ENCODE data around the gene ABHD1. TPM values are rescaled to one million over a fixed set of nuclear protein-coding genes. Genes with fewer than 3 reads are reported as not detected.

Gene ABHD1
- polyA plus RNA-seq, 3 donors, result 1.3 to 2.5 (median 1.4) TPM

DNA sequence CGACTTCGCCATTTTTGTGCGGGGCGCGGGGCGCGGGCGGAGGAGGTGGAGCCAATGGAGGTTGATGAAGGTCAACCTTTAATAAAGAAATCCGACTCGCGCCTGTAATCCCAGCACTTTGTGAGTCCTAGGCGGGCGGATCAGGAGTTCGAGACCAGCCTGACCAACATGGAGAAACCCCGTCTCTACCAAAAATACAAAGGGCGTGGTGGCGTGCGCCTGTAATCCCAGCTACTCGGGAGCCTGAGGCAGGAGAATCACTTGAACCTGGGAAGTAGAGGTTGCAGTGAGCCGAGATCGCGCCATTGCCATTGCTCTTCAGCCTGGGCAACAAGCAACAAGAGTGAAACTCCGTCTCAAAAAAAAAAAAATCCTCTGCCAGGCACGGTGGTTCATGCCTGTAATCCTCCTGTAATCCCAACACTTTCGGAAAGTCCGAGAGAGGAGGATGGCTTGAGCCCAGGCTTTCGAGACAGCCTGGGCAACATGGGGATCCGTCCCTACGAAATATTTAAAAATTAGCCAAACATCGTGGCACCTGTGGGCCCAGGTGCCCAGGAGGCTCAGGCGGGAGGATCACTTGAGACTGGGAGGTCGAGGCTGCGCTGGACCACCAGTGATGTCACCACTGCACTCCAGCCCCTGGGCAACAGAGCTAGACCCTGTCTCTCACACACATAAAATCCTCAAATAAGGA, 11.3 kb downstream of the ABHD1 start:
- DNase-seq, result no peak

DNA sequence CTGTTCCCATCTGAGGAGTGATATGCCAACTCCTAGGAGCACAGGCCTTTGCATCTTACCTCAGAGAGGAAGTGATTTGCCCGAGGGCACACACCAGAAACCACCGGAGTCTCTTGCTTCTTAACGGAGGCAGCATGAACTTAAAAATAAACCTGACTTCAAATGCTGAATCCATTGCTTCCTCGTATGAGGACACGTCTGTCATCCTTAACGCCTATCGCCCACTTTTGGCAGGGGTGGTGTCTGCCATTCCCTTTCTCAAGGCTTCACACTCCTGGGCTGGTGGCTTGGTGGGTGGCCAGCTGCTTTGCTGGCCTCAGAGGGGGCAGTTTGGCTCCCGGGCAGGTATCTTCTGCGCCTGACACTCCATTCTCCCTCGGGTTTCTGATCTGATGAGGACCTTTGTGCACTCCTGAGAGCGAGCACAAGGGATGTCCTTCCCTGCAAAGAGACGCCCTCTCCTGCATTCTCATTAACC, 11.9 kb downstream of the ABHD1 start:
- DNase-seq, result no peak

DNA sequence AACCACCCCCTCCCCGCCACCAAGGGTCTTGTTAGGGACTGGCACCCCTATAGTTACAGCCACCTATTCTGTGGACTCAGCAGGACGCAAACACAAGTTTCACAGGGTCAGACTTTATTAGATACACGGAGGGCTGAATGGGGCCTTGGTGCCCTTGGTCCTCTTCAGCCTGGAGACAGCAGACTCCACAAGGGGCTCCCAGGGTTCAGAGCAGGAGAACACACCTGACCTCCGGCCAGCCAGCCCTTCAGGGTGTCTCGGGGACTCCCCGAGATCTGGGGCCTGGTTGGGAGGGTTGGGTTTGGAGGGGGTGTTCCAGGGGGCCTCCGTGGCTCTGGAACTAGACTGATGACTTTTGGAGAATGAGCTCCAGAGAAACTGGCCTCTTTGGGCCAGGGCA, 13.1 kb downstream of the ABHD1 start:
- DNase-seq, result no peak

DNA sequence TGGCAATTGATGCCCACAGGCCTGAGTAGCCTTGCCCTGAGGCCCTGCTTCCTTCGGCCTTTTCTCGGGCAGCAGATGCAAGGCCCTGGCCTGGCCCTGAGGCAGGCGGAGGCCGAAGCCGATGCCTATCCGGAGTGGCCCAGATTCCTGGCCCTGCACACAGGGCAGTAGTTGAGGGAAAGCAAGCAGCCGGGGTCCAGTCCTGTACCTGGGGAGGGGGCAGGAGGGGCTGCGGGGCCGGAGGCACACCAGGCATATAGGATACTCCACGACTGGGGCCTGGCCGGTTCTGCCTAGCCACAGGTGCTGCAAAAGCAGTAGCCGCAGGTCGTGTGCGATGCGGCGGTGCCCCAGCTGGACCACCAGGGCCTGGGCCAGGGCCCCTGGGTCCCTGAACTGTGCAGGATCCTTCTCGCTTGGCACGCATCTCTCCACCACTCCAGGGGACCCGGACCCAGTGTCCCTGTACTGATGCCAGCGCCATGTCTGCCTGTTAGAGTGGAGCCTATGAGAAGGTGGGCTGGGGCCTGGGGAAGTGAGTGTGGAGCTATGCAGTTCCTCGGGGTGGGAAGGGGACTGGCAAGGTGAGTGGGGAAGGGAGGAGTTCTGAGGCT, 13.8 kb downstream of the ABHD1 start:
- DNase-seq, result no peak

DNA sequence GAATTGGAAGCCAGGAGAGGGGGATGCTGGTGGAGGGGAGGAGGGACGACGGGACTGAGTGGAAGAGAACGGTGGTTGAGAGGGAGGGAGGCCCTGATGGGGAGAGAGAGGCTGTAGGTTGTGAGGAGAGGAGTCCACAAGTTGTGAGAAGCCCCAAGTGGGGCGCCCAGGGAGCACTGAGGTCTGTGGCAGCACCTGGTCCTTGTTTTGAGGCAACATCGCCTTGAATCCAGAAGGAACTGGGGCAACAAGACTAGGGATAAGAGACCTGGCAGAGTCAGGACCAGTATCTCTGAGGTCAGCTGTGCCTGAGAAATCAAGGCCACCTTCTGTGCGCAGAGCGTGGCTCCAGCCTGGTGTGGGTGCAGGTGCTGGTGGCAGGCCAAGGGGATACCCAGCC, 14.5 kb downstream of the ABHD1 start:
- no peak for DNase-seq

DNA sequence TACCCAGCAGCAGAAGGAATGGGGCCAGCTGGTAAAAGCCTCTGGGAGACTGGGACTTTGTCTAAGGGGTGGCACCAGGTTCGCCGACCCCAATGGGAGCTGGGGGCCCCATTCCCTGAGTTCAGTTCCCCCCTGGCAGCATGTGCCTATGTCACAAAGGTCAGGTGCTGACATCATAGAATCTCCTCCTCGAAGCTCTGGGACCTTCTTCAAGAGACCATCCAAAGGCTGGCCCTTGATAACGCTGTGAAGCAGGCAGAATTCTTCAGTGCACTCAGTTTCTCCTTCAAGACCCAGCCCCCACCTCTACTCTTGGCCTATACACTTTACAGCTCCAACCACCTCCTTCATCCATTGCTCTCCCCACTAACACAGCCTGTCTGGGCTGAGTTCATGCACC, 15.7 kb downstream of the ABHD1 start, which contains the start of gene PRR30:
Gene PRR30, minus strand, starts transcription at position 101 of the 400 bp plus-strand sequence. CDS start 1,081 bp downstream, outside the sequence.
- DNase-seq, result no peak

DNA sequence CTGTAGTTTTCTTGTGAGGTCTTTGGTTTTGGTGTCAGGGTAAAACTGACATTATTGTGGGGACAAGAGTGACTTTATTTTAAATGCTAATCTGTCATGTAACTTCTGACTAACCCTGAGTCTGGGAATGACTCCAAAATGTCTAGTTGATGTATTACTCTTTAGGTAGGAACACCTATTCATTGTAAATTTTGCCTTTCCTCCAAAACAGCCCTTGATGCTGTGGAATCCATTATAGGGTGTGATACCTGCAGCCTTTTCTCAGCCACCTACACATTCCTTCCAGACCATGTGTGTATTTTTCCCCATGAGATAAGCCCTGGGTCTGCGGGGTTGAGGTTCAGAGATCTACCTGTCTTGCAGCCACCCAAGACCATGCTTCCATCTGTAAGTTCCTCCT, 19.7 kb downstream of the ABHD1 start:
- no peak for DNase-seq

DNA sequence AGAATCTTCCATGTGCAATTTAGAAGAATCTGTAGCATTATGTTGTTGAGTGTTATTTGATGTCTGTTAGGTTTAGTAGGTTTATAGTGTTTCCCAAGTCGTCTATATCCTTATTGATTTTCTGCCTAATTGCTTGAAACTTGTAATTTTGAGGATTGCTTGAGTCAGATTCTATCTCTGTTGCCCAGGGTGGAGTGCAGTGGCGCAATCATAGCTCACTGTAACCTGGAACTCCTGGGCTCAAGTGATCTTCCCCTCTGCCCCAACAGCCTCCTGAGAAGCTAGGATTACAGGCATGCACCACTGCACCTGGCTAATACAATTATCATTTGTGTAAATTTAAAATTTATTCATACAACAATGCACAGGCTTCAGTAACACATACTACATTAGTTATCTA, 22.1 kb downstream of the ABHD1 start:
- DNase-seq, result no peak

DNA sequence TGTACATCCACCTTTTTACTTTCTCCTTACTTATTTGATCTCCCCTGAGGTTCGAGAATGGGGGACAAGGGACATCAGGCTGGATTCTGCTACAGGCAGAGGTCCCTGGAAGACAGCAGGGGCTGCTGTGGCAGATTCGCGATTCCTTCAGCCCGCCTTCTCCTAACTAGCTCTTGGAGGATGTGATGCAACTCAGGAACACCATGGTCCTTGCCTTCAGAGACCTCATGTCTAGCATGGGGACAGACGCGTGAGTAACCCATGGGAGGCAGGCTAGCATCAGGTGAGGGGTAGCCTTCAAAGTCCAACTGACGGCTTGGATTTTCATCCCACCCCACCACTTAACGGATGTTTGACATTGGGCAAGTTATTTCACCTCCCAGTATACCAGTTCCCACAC, 24.3 kb downstream of the ABHD1 start:
- DNase-seq, result no peak

DNA sequence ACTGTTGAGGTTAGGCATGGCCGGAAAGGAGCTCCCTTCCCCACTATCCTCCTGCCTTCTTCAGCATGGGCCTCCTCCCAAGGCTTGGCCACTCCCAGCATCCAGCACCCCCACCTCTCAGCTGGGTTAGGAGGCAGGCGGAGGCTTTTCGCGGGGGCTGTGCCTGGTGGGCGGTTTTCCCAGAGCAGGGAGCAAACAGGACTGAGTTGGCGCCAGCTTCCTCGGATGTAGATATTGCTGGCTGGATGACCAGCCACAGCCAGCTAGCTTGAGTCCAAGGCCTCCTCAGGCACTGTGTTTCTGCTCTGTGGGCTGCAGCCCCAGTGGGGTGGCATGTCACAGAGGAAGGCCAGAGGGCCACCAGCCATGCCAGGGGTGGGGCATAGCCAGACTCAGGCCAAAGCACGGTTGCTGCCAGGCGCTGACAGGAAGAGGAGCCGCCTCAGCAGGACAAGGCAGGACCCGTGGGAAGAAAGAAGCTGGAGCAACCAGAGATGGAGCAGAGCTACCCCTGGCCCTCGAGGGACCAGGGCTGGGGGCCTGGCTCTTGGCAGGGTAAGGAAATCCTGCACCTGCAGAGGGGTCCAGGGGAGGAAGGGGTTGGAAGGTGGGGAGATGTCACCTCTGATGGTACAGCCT, 25.3 kb downstream of the ABHD1 start, which contains the start of gene TCF23:
Gene TCF23, plus strand, starts transcription at position 204 of the 639 bp plus-strand sequence. Its CDS starts 130 bp downstream, at position 334.
- DNase-seq, result peak; percentile 48

DNA sequence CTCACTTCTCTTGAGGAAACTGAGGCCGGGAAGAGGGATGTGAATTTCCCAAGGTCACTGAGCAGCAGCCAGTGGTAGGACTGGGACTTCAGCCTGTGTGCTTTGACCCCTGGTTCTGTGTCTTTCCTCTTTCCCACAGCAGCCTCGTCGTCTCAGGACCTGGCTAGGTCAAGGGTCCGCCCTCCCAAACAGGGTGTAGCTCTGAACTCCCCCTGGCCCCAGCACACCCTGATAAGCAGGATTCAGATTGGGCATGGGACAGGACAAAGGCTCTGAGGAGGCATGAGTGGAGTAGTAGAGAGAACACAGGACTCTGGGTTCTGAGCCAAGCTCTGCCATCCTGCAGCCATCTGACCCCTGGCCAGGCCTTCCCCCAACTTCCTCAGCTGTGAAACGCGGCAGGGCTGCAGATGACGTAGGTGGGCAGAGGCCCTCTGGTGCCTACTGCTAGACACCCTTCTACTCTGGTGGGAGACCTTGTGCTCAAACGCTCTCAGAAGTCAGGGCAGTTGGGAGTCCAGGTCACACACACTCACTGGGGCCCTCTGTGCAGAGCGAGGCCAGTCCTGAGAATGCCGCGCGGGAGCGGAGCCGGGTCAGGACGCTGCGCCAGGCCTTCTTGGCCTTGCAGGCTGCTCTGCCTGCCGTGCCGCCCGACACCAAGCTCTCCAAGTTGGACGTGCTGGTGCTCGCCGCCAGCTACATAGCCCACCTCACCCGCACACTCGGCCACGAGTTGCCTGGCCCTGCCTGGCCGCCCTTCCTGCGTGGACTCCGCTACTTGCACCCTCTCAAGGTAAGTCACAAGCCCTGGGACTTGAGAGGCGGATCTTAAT, 26.2 kb downstream of the ABHD1 start:
- DNase-seq, result no peak

DNA sequence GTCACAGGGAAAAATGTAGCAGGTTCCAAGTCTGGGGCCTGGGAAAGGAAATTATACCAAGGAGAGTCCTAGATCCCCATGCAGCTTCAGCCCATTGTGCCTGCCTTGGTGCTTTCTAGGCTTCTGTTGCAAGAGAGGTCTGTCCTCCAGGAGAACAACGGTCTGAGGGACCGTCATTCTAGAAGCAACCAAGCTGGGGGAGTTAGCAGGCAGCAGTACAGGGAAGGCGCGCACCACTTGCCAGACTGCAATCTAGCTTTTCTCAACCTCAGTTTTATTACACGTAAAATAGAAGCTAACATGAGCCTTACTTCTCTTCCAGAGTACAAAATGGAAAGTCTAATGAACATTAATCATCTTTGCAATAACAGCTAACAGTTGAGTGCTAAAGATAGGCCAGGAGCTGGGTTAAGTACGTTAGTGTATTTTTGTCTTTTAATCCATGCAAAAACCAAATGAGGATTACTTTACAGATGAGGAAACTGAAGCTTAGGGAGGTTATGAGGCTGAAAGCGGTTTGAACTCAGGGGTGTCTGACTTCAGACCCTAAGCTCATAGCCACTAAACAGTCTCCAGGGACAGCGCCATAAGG, 27.1 kb downstream of the ABHD1 start:
- DNase-seq, result no peak

DNA sequence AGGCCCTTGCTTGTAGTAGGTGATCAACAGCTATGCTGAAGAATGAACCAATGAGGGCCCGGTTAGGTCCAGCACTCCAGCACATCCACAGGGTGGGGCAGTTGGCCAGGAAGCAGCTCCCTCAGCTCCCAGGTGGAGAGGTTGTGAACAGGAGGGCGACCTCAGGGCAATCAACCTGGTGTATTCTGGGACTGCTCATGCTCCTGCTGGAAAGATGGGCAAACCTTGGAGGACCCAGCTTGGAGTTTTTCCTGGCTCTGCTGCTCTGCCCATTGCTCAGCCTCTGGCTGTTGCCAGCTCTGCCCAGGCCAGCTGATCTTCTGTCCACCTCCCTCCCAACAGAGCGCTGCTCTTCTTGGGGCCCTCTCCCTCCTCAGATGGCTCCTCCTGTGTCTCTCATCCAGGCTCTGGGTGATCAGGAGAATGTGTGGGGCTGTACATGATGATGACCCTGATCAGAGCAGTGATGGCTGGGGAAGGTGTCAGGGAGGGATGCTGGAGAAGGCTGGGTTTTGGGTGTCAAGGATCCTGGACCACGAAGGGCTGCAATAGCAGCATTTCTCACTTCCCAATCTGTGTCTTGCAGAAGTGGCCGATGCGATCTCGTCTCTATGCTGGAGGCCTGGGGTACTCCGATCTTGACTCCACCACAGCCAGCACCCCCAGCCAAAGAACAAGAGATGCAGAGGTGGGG, 28.6 kb downstream of the ABHD1 start:
- no peak for DNase-seq

DNA sequence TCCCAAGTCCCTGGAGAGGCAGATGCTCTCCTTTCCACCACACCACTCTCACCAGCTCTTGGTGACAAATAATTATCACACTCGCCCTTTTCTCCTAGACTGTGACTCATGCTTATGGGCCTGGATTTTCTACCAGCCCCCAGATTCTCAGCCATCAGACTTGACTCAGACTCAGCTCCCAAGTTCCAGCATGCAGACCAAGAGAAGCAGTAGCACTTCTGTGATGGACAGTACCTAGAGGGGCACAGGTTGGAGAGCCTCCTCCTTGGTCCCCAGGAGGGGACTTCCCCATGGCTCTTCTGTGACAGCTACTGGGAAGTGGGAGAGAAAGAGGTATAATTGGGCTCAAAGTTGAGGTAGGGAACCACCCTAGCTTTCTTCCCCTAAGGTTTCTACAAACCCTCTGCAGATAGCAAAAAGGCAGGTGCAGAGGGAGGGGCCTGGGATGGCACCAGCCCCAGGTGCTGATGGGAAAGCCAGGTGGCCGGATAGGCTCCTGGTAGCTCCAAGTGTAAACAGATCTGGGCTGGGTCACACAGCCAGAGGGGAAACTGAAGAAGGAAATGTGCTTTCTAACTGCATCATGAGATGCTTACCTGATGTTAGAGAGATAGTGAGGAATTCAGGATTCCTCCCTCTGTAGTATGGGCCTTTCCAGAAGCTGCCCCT, 29.3 kb downstream of the ABHD1 start:
- no peak for DNase-seq

DNA sequence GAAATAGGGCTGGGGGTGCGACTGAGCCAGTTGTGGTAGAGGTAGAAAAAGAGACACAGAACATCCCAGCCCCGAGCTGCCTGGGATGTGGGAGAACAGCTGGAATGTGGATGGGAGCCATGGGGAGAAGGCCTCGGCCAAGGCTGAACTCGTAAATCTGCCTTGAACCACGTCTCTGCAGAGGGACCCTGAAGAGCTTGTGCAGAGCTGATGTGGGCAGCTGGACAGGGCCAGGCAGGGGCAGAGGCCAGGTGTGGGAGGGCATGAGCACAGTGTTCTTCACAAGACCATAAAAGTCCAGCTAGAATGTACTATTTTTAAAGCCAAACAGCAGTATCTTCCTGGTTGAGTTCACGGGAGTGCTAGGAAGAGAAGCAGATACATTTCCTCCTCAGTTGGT, 30.9 kb downstream of the ABHD1 start:
- DNase-seq, result peak; percentile 63

DNA sequence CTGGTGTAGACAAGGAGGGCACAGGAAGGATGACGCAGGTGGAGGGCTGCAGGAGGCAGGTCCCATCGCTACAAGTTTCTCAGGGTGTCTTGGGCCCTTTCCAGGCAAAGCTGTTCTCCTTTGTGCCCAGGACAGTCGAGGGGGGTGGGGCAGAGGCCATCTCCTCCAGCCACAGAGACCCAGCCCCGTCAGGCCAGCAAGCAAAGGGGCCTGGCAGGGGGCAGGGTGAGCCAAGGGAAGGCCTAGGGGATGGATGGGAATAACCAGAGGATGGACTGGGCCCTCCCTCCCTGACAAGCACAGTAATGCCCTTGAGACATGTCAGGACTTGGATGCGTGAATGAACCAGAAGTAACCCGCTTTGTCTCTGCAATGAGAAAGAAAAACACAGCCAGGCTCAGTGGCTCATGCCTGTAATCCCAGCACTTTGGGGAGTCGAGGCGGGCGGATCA, 31.5 kb downstream of the ABHD1 start:
- DNase-seq, result no peak

DNA sequence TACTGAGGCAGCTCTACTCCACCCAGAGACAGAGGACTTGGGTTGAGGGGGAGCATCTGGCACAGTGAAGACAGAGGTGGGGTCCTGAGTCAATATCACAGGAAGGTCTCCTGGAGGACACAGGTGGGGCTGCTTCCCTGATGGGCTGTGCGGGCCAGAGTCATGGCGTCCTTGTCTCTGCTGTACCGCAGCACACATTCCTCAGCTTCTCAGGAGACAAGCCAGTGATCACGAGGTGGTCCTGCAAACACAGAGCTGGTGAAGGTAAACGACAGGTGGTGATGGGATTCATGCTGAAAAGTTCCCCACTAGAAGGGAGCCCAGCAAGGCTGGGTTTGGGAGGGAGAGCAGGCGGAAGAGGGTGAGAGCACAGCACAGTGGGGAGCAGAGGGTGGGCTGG, 34.9 kb downstream of the ABHD1 start:
- DNase-seq, result no peak

DNA sequence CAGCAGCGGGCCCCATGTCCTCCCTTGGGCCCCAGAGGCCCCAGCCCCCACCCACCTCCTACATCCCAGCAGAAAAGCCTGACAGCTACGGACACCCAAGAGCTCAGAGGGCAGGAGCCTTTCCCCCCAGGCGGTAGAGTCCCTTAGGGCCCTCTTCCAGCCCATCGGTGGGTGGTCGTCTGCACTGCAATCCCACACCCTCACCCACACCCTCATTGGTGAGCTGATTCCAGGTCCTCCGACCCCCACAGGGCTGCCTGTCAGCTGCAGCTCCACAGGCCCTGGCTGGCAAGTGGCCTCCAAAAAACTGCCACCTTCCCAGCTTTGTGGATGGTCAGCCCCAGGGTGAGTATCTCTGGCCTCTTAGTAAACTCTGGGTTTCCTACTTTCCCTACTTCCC, 35.7 kb downstream of the ABHD1 start:
- DNase-seq, result no peak

DNA sequence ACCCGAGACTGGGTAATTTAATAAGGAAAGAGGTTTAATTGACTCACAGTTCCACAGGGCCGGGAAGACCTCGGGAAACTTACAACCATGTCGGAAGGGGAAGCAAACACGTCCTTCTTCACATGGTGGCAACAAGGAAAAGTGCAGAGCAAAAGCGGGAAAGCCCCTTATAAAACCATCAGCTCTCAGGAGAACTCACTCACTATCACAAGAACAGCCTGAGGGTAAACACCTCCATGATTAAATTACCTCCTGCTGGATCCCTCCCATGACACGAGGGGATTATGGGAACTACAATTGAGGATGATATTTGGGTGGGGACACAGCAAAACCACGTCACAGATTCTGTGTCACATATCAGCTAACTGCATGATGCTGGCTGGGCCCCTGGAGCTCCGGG, 36.6 kb downstream of the ABHD1 start:
- DNase-seq, result no peak
